Body of pancreas (tissue), 4 donors: ENCODE measurements around the gene GNAS-AS1. TPM values are rescaled to one million over a fixed set of nuclear protein-coding genes. Genes with fewer than 3 reads are reported as not detected.

Source experiments
- ATAC-seq: fragments of 150-250 bp; one replicate; pipeline ENCODE4 v1.9.1; 2016
- DNase-seq, 4 donors: peaks; one replicate each; pipeline ENCODE4 v3.0.0-alpha.2; 2019
- H3K27ac ChIP-seq, 4 donors: fragments of 200-600 bp; sonication (generic); 1 replicate in 3 of 4; 2 replicates in 1 of 4; pipeline versions ENCODE4 v1.5.1 to v1.6.1; 2016 to 2019; ENCODE audit warnings: mild to moderate bottlenecking in 1 of 4, mixed read lengths in 1 of 4, moderate library complexity in 1 of 4
- H3K27me3 ChIP-seq, 2 donors: fragments of 200-600 bp; sonication (generic); one replicate each; pipeline ENCODE4 v1.6.0; 2016; ENCODE audit warnings: mild to moderate bottlenecking in 1 of 2
- H3K36me3 ChIP-seq, 2 donors: fragments of 200-600 bp; sonication (generic); replicated peaks in 1 of 2; 2 replicates each; pipeline ENCODE4 v1.5.1; 2016; ENCODE audit warnings: low read depth in 2 of 2; ENCODE audit not compliant: insufficient read depth in 1 of 2
- H3K4me1 ChIP-seq: fragments of 200-600 bp; sonication (generic); one replicate; pipeline ENCODE4 v1.6.0; 2016
- H3K4me3 ChIP-seq, 2 donors: fragments of 200-600 bp; sonication (generic); 1 replicate in 1 of 2; 2 replicates in 1 of 2; pipeline ENCODE4 v1.5.1; 2016 to 2019
- H3K9me3 ChIP-seq, 3 donors: fragments of 200-600 bp; sonication (generic); 1 replicate in 2 of 3; 2 replicates in 1 of 3; pipeline ENCODE4 v1.5.1; 2016
- POLR2A ChIP-seq, 3 donors: fragments of 450-650 bp; IDR thresholded peaks; one replicate each; pipeline ENCODE4 v1.6.1; 2016; ENCODE audit warnings: antibody characterized with exemption in 3 of 3, mild to moderate bottlenecking in 2 of 3
- WGBS, 2 donors: methylation state at CpG; one replicate each; pipeline ENCODE4 v1.1.5; 2017; 5-methylcytosine and 5-hydroxymethylcytosine counted together
- intact Hi-C: fragments of 100-400 bp; cut with DNase I; formaldehyde crosslinking; loops from one replicate; pipeline ENCODE4 v1.15.1; 2023
- total RNA-seq, 2 donors: library from RNA; depleted of rRNA; stranded (reverse); fragments of >200 nt; gene quantifications; one replicate each; pipeline ENCODE4 v1.1.0, GENCODE V29; 2016
- TF ChIP-seq, protein P1 (sequence below), 7 experiments: fragments of 450-650 bp in 4 of 7; fragments of 200-600 bp in 3 of 7; sonication (generic) in 3 of 7; IDR thresholded peaks; one replicate each; pipeline ENCODE4 v1.5.1; 2016 to 2019; ENCODE audit warnings: antibody characterized with exemption in 7 of 7

Gene GNAS-AS1
- total RNA-seq, 2 donors from 2014 or later = 1.0 to 3.0 TPM

DNA sequence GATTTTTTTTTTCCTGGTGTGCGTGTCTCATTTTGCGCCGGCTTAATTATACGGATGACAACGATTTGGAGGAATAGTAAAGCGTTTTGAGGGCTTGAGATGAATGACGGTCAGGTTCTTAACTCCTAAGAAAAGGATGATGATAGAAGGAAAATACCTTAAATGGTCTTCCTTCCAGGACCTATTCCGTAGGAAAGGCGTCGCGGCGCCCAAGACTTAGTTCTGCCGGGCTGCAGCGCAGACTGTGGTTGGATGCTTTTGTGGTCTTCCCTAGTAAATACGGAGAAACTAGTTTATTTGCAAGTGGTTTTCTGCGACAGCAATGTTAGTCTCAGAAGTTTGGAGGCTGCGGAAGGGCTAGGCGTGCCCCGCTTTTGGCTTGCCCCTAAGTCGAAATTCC lies 8.4 kb downstream of the GNAS-AS1 start:
- intact Hi-C loops = no loop called here
- H3K4me3 ChIP-seq = no peak overlapping the region
- H3K4me1 ChIP-seq = peaks cover 8% of the 10 kb centered on the region

DNA sequence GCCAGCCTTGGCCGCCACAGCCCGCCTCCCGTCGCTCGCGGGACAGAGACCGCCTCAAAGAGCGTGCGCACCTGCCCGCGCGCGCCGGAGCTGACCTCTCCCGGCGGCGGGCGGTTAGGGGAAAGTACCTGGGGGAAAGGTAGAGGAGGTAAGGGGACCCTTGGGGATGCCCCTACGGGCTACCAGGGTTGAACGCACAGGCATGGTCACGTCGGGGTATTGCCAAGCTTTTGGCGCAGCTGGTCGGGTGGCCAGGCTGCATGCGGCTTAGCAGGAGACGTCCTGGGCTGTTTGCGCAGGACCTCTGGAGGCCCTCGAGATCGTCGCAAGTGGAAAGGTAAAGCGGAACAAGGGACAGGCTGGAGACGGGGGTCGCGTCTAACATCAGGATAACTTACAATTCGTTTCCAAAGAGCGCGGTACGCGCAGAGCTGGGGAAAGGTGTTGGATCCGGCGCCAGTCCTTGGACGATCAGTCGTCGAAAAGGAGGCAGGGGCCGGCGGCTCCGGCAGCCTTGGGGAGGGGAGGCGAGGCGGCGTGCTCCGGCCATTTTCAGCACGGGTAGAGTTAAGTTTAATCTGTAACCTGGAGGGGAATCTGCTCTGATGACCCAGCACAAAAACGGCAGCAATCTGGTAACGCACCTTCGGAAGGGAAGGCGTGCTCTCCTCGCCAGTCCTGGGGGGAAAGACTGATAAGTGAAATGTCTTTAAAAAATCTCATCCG lies 9.0 kb downstream of the GNAS-AS1 start:
- no peak for DNase-seq
- ATAC-seq = no peak
- 47 to 68% methylated on average over 58 of the region's 58 CpGs for WGBS, 2 donors
- H3K27ac ChIP-seq = no peak overlapping the region
- no peaks in the 10 kb centered on the region for H3K27me3 ChIP-seq
- H3K36me3 ChIP-seq = no peaks in the 10 kb centered on the region
- peaks cover 8% of the 10 kb centered on the region for H3K4me1 ChIP-seq
- intact Hi-C loops = no loop called here
- no peaks in the 10 kb centered on the region for H3K9me3 ChIP-seq
- TF ChIP-seq, protein P1, sequence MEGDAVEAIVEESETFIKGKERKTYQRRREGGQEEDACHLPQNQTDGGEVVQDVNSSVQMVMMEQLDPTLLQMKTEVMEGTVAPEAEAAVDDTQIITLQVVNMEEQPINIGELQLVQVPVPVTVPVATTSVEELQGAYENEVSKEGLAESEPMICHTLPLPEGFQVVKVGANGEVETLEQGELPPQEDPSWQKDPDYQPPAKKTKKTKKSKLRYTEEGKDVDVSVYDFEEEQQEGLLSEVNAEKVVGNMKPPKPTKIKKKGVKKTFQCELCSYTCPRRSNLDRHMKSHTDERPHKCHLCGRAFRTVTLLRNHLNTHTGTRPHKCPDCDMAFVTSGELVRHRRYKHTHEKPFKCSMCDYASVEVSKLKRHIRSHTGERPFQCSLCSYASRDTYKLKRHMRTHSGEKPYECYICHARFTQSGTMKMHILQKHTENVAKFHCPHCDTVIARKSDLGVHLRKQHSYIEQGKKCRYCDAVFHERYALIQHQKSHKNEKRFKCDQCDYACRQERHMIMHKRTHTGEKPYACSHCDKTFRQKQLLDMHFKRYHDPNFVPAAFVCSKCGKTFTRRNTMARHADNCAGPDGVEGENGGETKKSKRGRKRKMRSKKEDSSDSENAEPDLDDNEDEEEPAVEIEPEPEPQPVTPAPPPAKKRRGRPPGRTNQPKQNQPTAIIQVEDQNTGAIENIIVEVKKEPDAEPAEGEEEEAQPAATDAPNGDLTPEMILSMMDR (IDR thresholded peaks at IDR 0.05) = no peak
- TF ChIP-seq POLR2A (IDR thresholded peaks at IDR 0.05) = no peak
- H3K4me3 ChIP-seq = no peak overlapping the region

More for the DNA sequence above, 8.4 kb downstream of the GNAS-AS1 start:
- Histone ChIP-seq H3K27me3 (no peaks in the 10 kb centered on the region), H3K27ac (no peak overlapping the region), H3K9me3 (no peaks in the 10 kb centered on the region), H3K36me3 (no peaks in the 10 kb centered on the region)
- WGBS, 2 donors = 37 to 44% methylated on average over 20 of the region's 20 CpGs
- ATAC-seq (no peak), DNase-seq (no peak)
- TF ChIP-seq, protein P1 (IDR thresholded peaks at IDR 0.05) = no peak
- TF ChIP-seq POLR2A (IDR thresholded peaks at IDR 0.05) = no peak

DNA sequence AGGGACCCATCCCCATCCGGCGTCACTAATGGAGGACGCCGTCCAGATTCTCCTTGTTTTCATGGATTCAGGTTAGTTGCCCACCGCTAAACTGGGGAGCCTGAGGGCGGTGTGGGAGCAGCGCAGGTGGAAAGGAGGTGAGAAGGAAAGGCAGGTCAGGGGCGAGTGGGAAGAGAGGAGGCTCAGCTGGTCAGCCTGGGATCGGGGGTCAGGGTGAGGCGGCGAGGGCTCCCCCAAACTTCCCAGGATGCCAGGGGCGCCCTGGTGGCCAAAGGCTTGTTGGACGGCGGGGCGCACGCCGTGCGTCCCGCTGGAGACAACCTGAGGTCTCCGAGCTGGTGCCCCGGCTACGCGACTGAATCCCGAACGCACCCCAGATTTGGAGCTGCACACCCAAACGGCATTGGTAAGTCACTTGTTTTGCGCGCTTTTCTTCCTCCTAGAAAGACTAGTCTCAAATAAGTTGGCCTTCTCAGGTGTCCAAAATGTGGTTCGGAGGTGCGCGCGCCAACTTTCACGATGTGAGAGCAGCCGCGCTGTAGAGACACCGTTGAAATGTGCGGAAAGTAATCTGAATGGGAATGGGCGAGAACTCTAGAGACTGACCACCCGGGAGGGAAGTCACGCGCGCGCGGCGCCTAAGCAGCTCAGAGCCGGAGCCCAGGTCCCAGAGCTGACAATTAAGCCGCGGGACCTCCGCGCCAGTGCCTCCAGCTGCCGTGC lies 9.7 kb downstream of the GNAS-AS1 start:
- ATAC-seq (no peak), DNase-seq (no peak)
- no peak overlapping the region for H3K4me3 ChIP-seq
- H3K4me1 ChIP-seq = peaks cover 8% of the 10 kb centered on the region
- intact Hi-C loops = no loop called here
- TF ChIP-seq, protein P1 (IDR thresholded peaks at IDR 0.05) = no peak
- no peak for TF ChIP-seq POLR2A (IDR thresholded peaks at IDR 0.05)
- no peaks in the 10 kb centered on the region for H3K27me3 ChIP-seq
- H3K27ac ChIP-seq = no peak overlapping the region
- no peaks in the 10 kb centered on the region for H3K9me3 ChIP-seq
- no peaks in the 10 kb centered on the region for H3K36me3 ChIP-seq
- 42 to 69% methylated on average over 47 to 51 of the region's 51 CpGs for WGBS, 2 donors

DNA sequence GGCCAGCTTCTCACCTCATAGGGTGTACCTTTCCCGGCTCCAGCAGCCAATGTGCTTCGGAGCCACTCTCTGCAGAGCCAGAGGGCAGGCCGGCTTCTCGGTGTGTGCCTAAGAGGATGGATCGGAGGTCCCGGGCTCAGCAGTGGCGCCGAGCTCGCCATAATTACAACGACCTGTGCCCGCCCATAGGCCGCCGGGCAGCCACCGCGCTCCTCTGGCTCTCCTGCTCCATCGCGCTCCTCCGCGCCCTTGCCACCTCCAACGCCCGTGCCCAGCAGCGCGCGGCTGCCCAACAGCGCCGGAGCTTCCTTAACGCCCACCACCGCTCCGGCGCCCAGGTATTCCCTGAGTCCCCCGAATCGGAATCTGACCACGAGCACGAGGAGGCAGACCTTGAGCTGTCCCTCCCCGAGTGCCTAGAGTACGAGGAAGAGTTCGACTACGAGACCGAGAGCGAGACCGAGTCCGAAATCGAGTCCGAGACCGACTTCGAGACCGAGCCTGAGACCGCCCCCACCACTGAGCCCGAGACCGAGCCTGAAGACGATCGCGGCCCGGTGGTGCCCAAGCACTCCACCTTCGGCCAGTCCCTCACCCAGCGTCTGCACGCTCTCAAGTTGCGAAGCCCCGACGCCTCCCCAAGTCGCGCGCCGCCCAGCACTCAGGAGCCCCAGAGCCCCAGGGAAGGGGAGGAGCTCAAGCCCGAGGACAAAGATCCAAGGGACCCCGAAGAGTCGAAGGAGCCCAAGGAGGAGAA lies 10.5 kb downstream of the GNAS-AS1 start:
- Histone ChIP-seq H3K9me3 (no peaks in the 10 kb centered on the region), H3K27ac (no peak overlapping the region), H3K27me3 (no peaks in the 10 kb centered on the region), H3K36me3 (no peaks in the 10 kb centered on the region), H3K4me1 (peaks cover 8% of the 10 kb centered on the region), H3K4me3 (no peak overlapping the region)
- no peak for ATAC-seq
- 57 to 88% methylated on average over 27 to 66 of the region's 67 CpGs for WGBS, 2 donors
- intact Hi-C loops = no loop called here
- DNase-seq = no peak
- TF ChIP-seq, protein P1 (IDR thresholded peaks at IDR 0.05) = no peak
- no peak for TF ChIP-seq POLR2A (IDR thresholded peaks at IDR 0.05)
